AG20443 (cell line): ENCODE data around the gene PRC1.
"Not testable (repeated sequence)": the region's sequence is repeated elsewhere in the genome, so short reads cannot be mapped to it uniquely, and the experiment has no call there.

ENCODE experiments used
- DNase-seq: peaks from one replicate; pipeline ENCODE4 v3.0.0; 2012; ENCODE audit warnings: low spot score, mixed read lengths

Gene PRC1

DNA sequence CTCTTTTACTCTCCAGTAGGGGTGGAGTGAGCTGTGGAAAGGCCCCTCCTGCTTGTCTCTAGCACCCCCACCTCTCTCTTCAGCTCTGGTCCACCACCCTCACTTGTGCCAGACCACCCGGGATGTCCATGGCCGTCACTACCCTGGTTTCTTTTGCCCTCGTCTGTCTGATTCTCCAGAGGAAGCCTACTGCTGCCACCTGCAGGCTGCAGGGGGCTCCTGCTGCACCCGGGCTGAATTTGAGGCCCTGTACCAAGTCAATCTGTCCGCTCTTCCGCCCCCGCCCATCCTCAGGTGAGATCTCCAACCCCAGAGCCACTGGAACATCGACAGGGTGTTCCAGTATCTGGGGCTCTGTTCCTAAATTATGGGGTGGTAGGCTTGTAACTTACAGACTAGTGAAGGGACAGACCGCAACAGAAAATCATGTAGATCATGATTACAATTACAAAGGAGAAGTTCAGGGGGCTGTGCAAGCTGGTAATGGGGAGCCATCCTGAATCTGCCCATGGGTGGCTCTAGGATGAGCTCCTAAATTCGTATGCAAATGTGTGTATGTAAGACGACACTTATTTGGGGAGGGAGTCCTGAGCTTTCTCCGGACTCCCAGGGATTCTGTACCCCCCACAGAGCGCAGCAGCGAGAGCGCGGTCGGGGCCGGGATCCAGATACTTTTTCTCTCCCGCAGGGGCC lies 59.9 kb downstream of the PRC1 start:
- peak; percentile 89 for DNase-seq

DNA sequence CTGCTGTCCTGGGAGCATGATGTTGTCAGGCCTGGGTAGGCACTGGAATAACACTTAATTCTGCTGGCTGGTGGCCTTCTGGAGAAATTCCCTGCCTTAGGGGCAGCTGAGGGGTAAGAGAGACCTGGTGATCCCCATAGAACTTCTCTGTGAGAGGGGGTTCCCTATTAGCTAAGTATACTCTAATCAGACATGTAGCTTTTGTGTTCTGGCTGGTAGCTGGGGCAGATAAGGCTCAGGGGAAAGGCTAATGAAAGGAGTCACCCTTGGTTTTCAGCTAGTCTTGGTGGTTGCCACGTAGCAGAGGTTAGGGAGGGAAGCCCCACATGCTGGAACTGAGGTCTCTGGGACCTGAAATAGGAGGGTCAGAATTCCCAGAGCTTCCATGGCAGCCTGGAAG lies 61.0 kb downstream of the PRC1 start:
- no peak for DNase-seq

DNA sequence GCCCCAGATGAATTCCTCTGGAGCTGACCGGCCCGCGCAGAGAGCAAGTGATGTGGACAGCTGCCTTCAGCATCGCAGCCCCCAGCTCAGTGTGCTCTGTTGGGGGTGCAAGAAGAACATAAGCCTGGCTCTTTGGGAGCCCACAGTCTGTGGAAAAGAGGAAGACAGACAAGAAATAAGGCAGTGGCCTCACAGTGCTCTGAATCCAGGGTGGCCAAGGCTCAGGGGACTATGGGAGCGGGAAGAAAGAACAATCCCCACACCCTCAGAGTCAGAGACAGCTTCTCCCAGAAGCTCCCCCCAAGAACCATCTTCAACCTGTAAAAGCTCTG lies 61.7 kb downstream of the PRC1 start:
- no peak for DNase-seq

DNA sequence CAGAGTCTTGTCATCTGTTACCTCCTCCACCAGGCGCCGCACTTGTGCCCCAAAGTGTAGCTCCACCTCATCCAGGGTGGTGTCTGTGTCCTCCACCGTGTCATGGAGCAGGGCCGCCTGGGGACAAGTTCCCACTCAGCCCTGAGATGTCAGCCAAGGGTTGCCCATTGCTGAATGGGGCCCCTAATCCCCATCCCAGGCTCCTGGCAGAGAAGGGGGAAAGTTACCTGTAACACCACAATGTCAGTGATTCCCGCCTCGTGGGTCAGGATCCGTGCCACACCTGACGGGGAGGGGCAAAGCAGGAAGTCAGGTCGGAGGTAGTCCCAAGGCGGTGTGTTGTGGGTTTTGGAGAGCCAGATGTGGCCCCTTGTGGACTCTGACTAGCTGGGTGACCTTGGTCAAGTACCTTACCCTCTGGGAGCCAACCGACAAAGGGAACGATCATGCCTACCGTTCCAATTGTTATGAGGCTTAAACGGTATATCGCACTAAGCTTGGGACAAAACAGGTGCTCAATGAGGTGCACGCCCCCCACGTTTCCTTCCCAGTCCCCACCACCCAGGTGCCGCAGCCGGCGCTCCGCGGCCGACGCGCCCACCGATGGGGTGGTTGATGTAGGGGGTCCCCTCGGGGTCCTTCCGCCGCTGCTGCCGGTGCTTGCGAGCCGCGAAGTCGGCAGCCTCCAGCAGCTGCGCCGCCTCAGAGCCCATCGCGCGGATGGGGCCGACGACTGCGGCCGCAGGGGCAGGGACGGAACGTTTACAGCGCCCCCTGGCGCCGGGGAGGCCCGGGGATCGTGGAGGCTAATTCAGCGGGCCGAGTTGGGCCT lies 62.3 kb downstream of the PRC1 start, which contains the start of gene HDDC3:
HDDC3 (minus strand) TSS at position 722 of the 832 bp plus-strand sequence; CDS start at position 713, 9 bp downstream.
- DNase-seq, result peak; percentile 97

DNA sequence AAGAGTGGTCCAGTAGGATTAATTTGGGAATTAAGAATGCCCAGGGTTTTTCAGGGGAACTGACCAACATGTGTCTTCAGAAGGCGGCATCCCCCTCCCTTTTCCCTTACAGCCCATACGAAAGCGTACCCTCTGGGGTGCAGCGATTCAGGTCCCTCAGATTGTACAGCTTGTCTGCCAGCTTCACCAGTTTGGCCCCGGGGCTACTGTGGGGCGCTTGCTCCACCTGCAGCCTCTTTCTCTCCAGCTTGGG lies 62.8 kb downstream of the PRC1 start:
- DNase-seq, result no peak

DNA sequence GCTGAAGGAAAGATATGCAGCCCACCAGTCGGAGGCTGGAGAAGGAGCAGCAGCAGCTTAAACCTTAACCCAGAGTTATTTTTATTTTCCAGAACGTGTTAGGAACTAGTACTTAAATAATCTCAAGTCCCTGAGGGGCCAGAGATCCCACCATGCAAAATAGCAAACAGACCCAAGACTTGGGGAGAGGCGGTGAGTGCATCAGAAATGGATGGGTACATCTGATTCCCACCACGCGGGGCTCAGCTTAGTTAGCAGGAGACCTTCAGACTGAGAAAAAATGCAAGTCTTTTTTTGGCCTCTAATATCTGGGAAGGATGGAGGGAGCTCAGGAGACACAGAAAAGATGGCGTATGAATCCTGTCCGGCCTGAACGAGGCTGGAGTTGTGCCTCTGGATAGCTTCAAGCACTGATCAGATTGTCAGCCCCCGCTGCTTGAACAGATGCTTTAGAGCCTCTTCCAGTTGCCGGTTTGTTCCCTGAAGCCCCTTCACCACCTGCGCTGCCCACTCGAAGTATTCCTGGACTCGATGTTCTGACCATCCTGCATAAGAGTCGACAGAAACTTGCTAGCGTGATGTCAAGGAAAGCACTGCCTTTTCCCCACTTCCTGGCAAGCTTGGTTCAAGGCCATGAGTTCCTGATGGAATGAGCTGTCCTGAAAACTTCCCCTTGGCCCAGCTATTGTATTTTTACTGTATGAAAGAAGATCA lies 63.3 kb downstream of the PRC1 start:
- no peak for DNase-seq

DNA sequence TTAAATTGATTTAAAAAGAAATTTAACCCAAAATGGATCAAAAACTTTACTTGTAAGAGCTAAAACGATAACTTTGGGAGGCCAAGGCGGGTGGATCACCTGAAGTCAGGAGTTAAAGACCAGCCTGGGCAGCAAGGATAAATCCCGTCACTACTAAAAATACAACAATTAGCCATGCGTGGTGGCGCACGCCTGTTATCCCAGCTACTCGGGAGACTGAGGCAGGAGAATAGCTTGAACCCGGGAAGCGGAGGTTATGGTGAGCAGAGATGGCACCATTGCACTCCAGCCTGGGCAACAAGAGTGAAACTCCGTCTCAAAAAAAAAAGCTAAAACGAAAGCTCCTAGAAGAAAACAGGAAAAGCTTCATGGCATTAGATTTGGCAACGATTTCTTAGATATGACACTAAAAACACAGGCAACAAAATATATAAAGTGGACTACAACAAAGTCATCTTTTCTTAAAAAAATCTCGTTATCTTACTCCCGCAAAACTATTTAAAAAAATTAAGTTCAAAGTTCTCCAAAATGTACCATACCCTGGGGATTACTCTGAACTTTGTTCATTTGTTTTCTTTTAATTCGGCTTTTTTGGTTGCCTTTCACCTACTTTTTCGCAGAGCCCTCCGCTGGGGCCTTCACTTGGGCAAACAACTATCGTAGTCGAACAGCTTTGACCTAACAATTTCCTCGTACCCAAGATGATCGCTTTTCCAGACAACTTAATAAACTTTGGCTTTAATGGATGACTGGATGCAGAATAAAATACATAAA lies 64.9 kb downstream of the PRC1 start:
- DNase-seq, result no peak

DNA sequence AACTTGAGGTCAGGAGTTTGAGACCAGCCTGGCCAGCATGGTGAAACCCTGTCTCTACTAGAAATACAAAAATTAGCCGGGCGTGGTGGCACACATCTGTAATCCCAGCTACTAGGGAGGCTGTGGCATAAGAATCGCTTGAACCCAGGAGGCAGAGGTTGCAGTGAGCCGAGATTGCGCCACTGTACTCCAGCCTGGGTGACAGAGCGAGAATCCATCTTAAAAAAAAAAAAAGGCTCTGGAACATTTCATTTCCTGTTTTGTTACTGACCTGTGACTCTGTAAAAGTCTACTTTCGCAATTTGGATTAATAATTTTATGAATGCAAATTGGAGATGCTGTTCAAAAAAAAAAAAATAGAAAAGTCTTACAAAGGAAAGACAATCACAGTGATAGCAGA lies 66.2 kb downstream of the PRC1 start:
- not testable (repeated sequence) for DNase-seq

DNA sequence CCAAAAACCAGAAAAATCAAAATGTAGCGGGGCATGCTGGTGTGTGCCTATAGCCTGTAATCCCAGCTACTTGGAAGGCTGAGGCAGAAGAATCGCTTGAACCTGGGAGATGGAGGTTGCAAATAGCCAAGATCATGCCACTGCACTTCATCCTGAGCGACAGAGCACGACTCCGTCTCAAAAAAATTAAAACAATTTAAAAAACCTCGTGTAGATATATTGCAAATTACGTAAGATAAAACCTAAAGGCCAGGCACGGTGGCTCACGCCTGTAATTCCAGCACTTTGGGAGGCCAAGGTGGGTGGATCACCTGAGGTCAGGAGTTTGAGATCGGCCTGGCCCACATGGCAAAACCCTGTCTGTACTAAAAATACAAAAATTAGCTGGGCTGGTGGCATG lies 67.6 kb downstream of the PRC1 start:
- not testable (repeated sequence) for DNase-seq

DNA sequence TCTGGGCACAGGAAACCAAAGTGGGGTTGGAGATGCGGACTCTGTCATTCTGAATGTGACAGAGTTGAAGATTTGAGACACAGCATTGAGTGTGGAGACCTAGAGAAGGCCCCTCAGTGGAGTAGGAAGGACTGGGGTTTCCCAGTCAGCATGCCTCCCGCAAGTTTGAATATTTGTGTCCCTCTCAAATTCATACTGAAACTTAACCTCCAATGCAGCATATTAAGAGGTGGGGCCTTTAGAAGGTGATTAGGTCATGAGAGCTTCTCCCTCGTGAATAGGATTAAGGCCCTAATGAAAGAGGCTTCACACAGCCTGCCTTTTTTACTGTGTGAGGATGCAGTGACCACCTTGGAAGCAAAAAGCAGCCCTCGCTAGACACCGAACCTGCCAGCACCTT lies 70.0 kb downstream of the PRC1 start:
- DNase-seq, result no peak

DNA sequence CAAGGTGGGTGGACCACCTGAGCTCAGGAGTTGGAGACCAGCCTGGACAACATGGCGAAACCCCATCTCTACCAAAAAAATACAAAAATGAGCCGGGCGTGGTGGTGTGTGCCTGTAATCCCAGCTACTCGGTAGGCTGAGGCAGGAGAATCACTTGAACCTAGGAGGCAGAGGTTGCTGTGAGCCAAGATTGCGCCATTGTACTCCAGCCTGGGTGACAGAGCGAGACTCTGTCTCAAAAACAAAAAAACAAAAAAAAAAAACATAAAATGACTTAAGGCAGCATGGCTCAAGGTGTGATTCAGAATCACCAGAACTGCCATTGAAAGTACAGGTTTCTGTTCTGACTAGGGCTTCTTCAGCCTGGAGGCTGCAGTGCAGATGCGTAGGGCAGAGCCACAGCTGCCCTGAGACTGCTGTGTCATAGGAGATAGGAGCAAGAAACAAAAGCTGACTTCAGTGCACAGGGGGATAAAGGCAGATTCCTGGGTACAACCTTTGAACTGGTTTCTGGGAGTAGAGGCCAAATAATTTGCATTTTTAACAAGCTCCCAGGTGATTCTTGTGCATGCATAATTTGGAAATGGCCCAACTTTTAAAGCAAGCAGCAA lies 71.5 kb downstream of the PRC1 start:
- DNase-seq, result not testable (repeated sequence)

DNA sequence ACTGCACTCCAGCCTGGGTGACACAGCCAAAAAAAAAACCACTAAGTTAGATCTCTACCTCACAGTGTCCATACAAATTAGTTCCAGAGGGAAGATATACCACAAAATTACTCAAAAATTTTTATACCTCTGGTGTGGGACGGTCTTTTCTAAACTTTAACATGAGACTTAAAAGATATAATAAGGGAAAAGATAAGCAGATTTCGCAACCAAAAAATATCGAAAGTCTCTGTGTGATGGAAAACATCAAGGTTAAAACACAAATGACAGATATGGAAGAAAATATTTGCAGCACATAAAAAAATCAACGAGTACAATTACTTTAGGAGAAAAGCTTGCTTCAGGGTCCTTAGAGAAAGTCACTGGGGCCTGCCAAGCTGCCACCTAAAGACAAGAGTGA lies 72.4 kb downstream of the PRC1 start:
- no peak for DNase-seq

DNA sequence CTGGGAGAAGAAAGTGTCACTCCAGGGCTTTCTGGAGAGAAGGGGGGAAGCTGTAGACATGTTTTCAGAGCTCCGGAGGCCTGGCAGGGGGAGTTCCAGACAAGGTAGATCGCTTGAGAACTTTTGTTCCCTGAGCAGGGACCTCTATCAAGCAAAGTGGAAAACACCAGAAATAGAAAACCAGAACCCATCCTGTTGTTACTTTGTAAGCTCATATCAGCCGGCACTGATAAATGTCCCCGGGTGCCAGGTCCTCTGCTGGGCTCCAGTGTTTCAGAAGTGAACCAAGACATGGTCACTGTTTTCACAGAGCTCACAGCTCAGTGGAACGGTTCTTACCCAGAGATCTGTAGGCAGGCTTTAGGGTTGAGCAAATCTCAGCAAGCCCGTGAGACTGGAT lies 75.5 kb downstream of the PRC1 start:
- no peak for DNase-seq

DNA sequence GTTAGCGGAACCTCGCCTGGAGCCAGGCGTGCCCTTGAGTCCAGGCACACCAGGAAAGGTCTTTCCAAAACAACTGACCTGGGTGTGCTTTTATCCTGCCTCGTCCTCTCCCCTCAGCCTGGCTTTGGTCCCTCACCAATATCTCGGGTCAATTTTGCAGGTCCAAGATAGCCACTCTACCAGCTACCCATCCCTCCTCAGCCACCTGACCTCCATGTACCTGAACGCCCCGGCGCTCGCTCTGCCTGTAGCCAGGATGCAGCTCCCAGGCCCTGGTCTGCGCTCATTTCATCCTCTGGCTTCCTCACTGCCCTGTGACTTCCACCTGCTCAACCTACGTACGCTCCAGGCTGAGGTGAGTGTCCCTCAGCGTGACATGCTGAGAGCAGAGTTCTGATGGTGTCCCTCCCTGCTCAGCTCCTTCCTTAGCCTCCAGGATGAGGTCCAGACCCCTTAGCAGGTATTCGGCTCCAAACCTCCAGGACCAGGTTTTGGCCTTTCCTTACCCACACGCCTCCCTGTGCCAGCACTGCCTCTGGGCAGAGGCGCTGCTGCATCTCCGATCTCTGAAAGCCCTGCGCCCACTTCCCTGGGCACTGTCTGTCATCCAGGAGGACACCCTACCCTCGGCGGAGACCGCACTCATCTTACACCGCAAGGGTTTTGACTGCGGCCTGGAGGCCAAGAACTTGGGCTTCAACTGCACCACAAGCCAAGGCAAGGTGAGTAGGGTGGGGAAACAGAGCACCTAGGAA lies 76.1 kb downstream of the PRC1 start:
- DNase-seq, result no peak

DNA sequence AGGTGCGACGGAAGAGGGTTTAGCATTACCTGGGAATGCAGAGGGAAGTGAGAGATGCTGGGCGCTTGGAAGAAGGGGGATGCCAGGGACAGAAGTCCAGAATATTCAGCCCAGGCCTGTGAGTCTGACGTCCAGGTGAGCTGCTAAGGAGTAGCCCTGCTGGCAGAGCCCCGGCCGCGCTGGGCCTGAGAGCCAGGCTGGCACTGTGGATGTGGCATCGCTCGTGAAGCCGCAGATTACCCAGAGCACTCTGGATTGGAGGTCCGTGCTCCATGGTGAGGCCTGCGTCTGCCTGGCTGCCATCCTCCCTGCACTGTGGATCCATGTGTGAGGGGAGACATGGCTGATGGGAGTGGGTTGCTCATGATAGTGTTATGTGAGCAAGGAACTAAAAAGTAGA lies 76.8 kb downstream of the PRC1 start:
- no peak for DNase-seq

DNA sequence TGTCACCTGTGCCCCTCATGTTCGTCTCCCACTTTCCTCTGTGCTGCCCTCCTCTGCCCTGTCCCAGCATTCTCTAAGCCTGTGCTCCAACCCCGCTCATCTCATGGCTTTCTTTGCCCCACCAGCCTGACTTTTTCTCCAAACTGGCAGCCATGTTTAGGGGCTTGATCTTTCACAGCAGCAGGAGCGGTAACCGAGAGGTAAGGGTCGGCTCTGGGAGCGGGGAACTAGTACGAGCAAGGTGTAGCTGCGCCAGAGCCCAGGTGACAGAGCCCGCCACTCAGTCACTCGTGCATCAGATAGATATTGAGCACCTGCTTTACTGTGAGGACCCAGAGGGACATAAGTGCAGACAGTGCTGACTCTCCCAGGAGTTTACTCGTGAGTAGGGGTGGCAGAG lies 77.9 kb downstream of the PRC1 start:
- no peak for DNase-seq
